ENCODE results near the gene PEBP1. TPM values are rescaled to one million over a fixed set of nuclear protein-coding genes. Genes with fewer than 3 reads are reported as not detected.

Gene PEBP1
- polyA plus RNA-seq, 2 of the 4 experiments (the other 2 are of a cell fraction): 169 to 246 TPM

- FAIRE-seq: no peak
- no peak for ATAC-seq
- no peak for TF ChIP-seq MAZ (IDR thresholded peaks at IDR 0.05; ENCODE audit: borderline replicate concordance, low read depth, low read length)
- TF ChIP-seq FOSL2 (IDR thresholded peaks at IDR 0.05): no peak
- TF ChIP-seq FOSL2 (CRISPR knock-in tag; IDR thresholded peaks at IDR 0.05): no peak
- TF ChIP-seq NR3C1 (IDR thresholded peaks at IDR 0.05): no peak
- no peak for TF ChIP-seq TP53 (CRISPR knock-in tag; IDR thresholded peaks at IDR 0.05)
- TF ChIP-seq RFX5 (IDR thresholded peaks at IDR 0.05): no peak
- no peak for TF ChIP-seq ZFP36 (IDR thresholded peaks at IDR 0.05; ENCODE audit: borderline replicate concordance, partially characterized antibody)
- no peak for TF ChIP-seq MAFK (IDR thresholded peaks at IDR 0.05; ENCODE audit: partially characterized antibody)
- no peaks in the 10 kb centered on the region for H3K9me3 ChIP-seq
- ChIA-PET POLR2A (no interaction called here), CTCF (interaction anchor here (0.6 to 4.4 kb wide), 7 partner anchors 8 to 886 kb away, joined by 3 to 61 read pairs (median 5); partner anchors contain the start of genes SUDS3 and TAOK3)
- no peak overlapping the region for H3K4me3 ChIP-seq
- no peaks in the 10 kb centered on the region for H3K4me1 ChIP-seq
- H3K27ac ChIP-seq: no peak overlapping the region
- 83% methylated on average over 2 of the region's 2 CpGs for WGBS (ENCODE audit: missing lambda C conversion rate)
- no peak for DNase-seq (ENCODE audit: low read depth in 1 of 2, low spot score in 1 of 2)
- no peak overlapping the region for H3K4me2 ChIP-seq
Observed at GRCh38 chr12:118166946-118167345, 31.0 kb downstream of the PEBP1 start.

GRCh38 chr12:118175823-118176447 lies 40.0 kb downstream of the PEBP1 start:
- ATAC-seq: no peak
- Histone ChIP-seq H3K9me3 (no peaks in the 10 kb centered on the region), H3K4me3 (no peak overlapping the region), H3K4me2 (no peak overlapping the region), H3K27ac (no peak overlapping the region), H3K4me1 (no peaks in the 10 kb centered on the region)
- CTCF ChIA-PET: interaction anchor here (1.4 to 6.5 kb wide), 3 partner anchors 11 to 201 kb away, joined by 5 to 58 read pairs (median 24); partner anchors contain the start of gene SUDS3
- no peak for DNase-seq (ENCODE audit: low read depth in 1 of 2, low spot score in 1 of 2)
- POLR2A ChIA-PET: no interaction called here
- TF ChIP-seq EHMT2 (IDR thresholded peaks at IDR 0.05; ENCODE audit: low read depth): no peak
- no peak for TF ChIP-seq HEYL (CRISPR knock-in tag; IDR thresholded peaks at IDR 0.05)
- no peak for TF ChIP-seq MAFK (IDR thresholded peaks at IDR 0.05; ENCODE audit: partially characterized antibody)
- TF ChIP-seq HDAC2 (IDR thresholded peaks at IDR 0.05): no peak
- FAIRE-seq: no peak
- 90% methylated on average over 4 of the region's 4 CpGs for WGBS (ENCODE audit: missing lambda C conversion rate)

- ATAC-seq (no peak), DNase-seq (ENCODE audit: low read depth in 1 of 2, low spot score in 1 of 2) (no peak), FAIRE-seq (no peak)
- Histone ChIP-seq H3K4me1 (peaks cover 10% of the 10 kb centered on the region), H3K4me2 (no peak overlapping the region), H3K4me3 (no peak overlapping the region), H3K9me3 (no peaks in the 10 kb centered on the region), H3K27ac (no peak overlapping the region)
- POLR2A ChIA-PET: interaction anchor here (1.5 kb wide), 1 partner anchor 193 kb away, joined by 4 read pairs; the partner anchor contains the start of gene SUDS3
- CTCF ChIA-PET: interaction anchor here (0.6 to 9.5 kb wide), 11 partner anchors 9 to 557 kb away, joined by 3 to 193 read pairs (median 6); partner anchors contain the start of genes SUDS3 and TAOK3
- TF ChIP-seq TFCP2L1 (CRISPR knock-in tag; IDR thresholded peaks at IDR 0.05) (no peak), FOSL2 (IDR thresholded peaks at IDR 0.05) (no peak), FOSL2 (CRISPR knock-in tag; IDR thresholded peaks at IDR 0.05) (no peak), REST (IDR thresholded peaks at IDR 0.05) (no peak), JUNB (IDR thresholded peaks at IDR 0.05) (no peak), CHD2 (IDR thresholded peaks at IDR 0.05; ENCODE audit: low read length, partially characterized antibody) (no peak), MAFK (IDR thresholded peaks at IDR 0.05; ENCODE audit: partially characterized antibody) (no peak), NPAS2 (CRISPR knock-in tag; IDR thresholded peaks at IDR 0.05; ENCODE audit: borderline replicate concordance) (no peak), HDAC2 (IDR thresholded peaks at IDR 0.05) (no peak)
Observed at GRCh38 chr12:118183155-118183554, 47.2 kb downstream of the PEBP1 start.

- Histone ChIP-seq H3K4me2 (no peak overlapping the region), H3K4me1 (peaks cover 10% of the 10 kb centered on the region), H3K27ac (no peak overlapping the region), H3K4me3 (no peak overlapping the region), H3K9me3 (no peaks in the 10 kb centered on the region)
- ChIA-PET CTCF (interaction anchor here (0.8 to 9.5 kb wide), 6 partner anchors 10 to 192 kb away, joined by 3 to 193 read pairs (median 6); partner anchors contain the start of genes SUDS3 and TAOK3), POLR2A (interaction anchor here (1.5 kb wide), 1 partner anchor 192 kb away, joined by 4 read pairs; the partner anchor contains the start of gene SUDS3)
- no peak for DNase-seq (ENCODE audit: low read depth in 1 of 2, low spot score in 1 of 2)
- FAIRE-seq: peak; percentile 7
- ATAC-seq: no peak
- TF ChIP-seq GATA3 (IDR thresholded peaks at IDR 0.05; ENCODE audit: borderline replicate concordance): no peak
- no peak for TF ChIP-seq HES2 (IDR thresholded peaks at IDR 0.05)
- TF ChIP-seq CHD2 (IDR thresholded peaks at IDR 0.05; ENCODE audit: low read length, partially characterized antibody): no peak
- no peak for TF ChIP-seq E2F6 (IDR thresholded peaks at IDR 0.05; ENCODE audit: borderline replicate concordance, low read depth)
- TF ChIP-seq HOXA7 (CRISPR knock-in tag; IDR thresholded peaks at IDR 0.05): no peak
- TF ChIP-seq HMGXB4 (CRISPR knock-in tag; IDR thresholded peaks at IDR 0.05; ENCODE audit: borderline replicate concordance): no peak
- TF ChIP-seq KDM1A (IDR thresholded peaks at IDR 0.05; ENCODE audit: low read depth): no peak
- TF ChIP-seq POLR2AphosphoS2 (conservative IDR thresholded peaks at IDR 0.05; ENCODE audit: low read length): no peak
- no peak for TF ChIP-seq EHMT2 (IDR thresholded peaks at IDR 0.05; ENCODE audit: low read depth)
- no peak for TF ChIP-seq MAX (IDR thresholded peaks at IDR 0.05)
Observed at GRCh38 chr12:118183711-118184110, 47.8 kb downstream of the PEBP1 start.

Data from A549 (cell line).